Measurements from ENCODE around the gene KRTAP5-4.

KRTAP5-4 gene

GRCh38 chr11:1642288-1643145, 20.6 kb upstream of the KRTAP5-4 start:
- H3K4me3 ChIP-seq (ENCODE audit: low read length, poor library complexity, severe bottlenecking), result no peak overlapping the region
- H3K4me1 ChIP-seq (ENCODE audit: insufficient read depth, low read length, poor library complexity, severe bottlenecking), result no peaks in the 10 kb centered on the region
- H3K4me2 ChIP-seq (ENCODE audit: low read depth, low read length, poor library complexity, severe bottlenecking), result no peak overlapping the region
- no peak for TF ChIP-seq CTCF (conservative IDR thresholded peaks at IDR 0.05; ENCODE audit: low read length)
- no peak for TF ChIP-seq EZH2phosphoT487 (IDR thresholded peaks at IDR 0.05; ENCODE audit: borderline replicate concordance)
- no peak overlapping the region for H2AFZ ChIP-seq (ENCODE audit: low read length)
- no peaks in the 10 kb centered on the region for H4K20me1 ChIP-seq (ENCODE audit: insufficient read depth, low read length, poor library complexity, severe bottlenecking)
- H3K27me3 ChIP-seq (ENCODE audit: insufficient read depth, low read length, poor library complexity, severe bottlenecking), result no peaks in the 10 kb centered on the region
- H3F3A ChIP-seq (ENCODE audit: low read depth), result no peaks in the 10 kb centered on the region
- no peaks in the 10 kb centered on the region for H3K9me3 ChIP-seq (ENCODE audit: insufficient read depth, low read depth, low read length)
- no peaks in the 10 kb centered on the region for H3K36me3 ChIP-seq (ENCODE audit: insufficient read depth, low read length)
- no peaks in the 10 kb centered on the region for H3K79me2 ChIP-seq (ENCODE audit: insufficient read depth, low read length)
- H3K9me2 ChIP-seq (replicated peaks; ENCODE audit: low read depth, low read length), result no peaks in the 10 kb centered on the region
- no peak overlapping the region for H3K9ac ChIP-seq (ENCODE audit: low read depth, low read length, poor library complexity, severe bottlenecking)

- TF ChIP-seq CTCF (conservative IDR thresholded peaks at IDR 0.05; ENCODE audit: low read length), result no peak
- TF ChIP-seq EZH2phosphoT487 (IDR thresholded peaks at IDR 0.05; ENCODE audit: borderline replicate concordance), result no peak
- H3K36me3 ChIP-seq (ENCODE audit: insufficient read depth, low read length), result no peaks in the 10 kb centered on the region
- no peak overlapping the region for H2AFZ ChIP-seq (ENCODE audit: low read length)
- H3K9me3 ChIP-seq (ENCODE audit: insufficient read depth, low read depth, low read length), result no peaks in the 10 kb centered on the region
- no peak overlapping the region for H3K4me2 ChIP-seq (ENCODE audit: low read depth, low read length, poor library complexity, severe bottlenecking)
- no peaks in the 10 kb centered on the region for H3K9me2 ChIP-seq (replicated peaks; ENCODE audit: low read depth, low read length)
- no peaks in the 10 kb centered on the region for H3K27me3 ChIP-seq (ENCODE audit: insufficient read depth, low read length, poor library complexity, severe bottlenecking)
- H3K79me2 ChIP-seq (ENCODE audit: insufficient read depth, low read length), result no peaks in the 10 kb centered on the region
- H3K4me1 ChIP-seq (ENCODE audit: insufficient read depth, low read length, poor library complexity, severe bottlenecking), result no peaks in the 10 kb centered on the region
- no peak overlapping the region for H3K4me3 ChIP-seq (ENCODE audit: low read length, poor library complexity, severe bottlenecking)
- no peaks in the 10 kb centered on the region for H4K20me1 ChIP-seq (ENCODE audit: insufficient read depth, low read length, poor library complexity, severe bottlenecking)
- H3K9ac ChIP-seq (ENCODE audit: low read depth, low read length, poor library complexity, severe bottlenecking), result no peak overlapping the region
- H3F3A ChIP-seq (ENCODE audit: low read depth), result no peaks in the 10 kb centered on the region
Observed at GRCh38 chr11:1641096-1641495, 19.2 kb upstream of the KRTAP5-4 start.

GRCh38 chr11:1640076-1640946, 18.4 kb upstream of the KRTAP5-4 start:
- Histone ChIP-seq H3F3A (ENCODE audit: low read depth) (no peaks in the 10 kb centered on the region), H3K36me3 (ENCODE audit: insufficient read depth, low read length) (no peaks in the 10 kb centered on the region), H3K4me3 (ENCODE audit: low read length, poor library complexity, severe bottlenecking) (no peak overlapping the region), H2AFZ (ENCODE audit: low read length) (peak overlapping the region; percentile 83), H4K20me1 (ENCODE audit: insufficient read depth, low read length, poor library complexity, severe bottlenecking) (no peaks in the 10 kb centered on the region), H3K9me3 (ENCODE audit: insufficient read depth, low read depth, low read length) (no peaks in the 10 kb centered on the region), H3K27me3 (ENCODE audit: insufficient read depth, low read length, poor library complexity, severe bottlenecking) (no peaks in the 10 kb centered on the region), H3K4me1 (ENCODE audit: insufficient read depth, low read length, poor library complexity, severe bottlenecking) (no peaks in the 10 kb centered on the region), H3K9ac (ENCODE audit: low read depth, low read length, poor library complexity, severe bottlenecking) (no peak overlapping the region), H3K79me2 (ENCODE audit: insufficient read depth, low read length) (no peaks in the 10 kb centered on the region), H3K9me2 (replicated peaks; ENCODE audit: low read depth, low read length) (no peaks in the 10 kb centered on the region), H3K4me2 (ENCODE audit: low read depth, low read length, poor library complexity, severe bottlenecking) (no peak overlapping the region)
- peak; percentile 91 for TF ChIP-seq CTCF (conservative IDR thresholded peaks at IDR 0.05; ENCODE audit: low read length)
- no peak for TF ChIP-seq EZH2phosphoT487 (IDR thresholded peaks at IDR 0.05; ENCODE audit: borderline replicate concordance)
